ENCODE results near the gene PKIG. TPM values are rescaled to one million over a fixed set of nuclear protein-coding genes. Genes with fewer than 3 reads are reported as not detected.

PKIG gene
- total and polyA plus RNA-seq, 9 of the 15 experiments (the other 6 are each of a cell fraction or from before 2014, with no cell fraction given) = 0.13 to 7.0 (median 4.7) TPM

GRCh38 chr20:44658810-44659209 lies 76.4 kb downstream of the PKIG start (continued):
- no peak for TF ChIP-seq ZNF518B (CRISPR knock-in tag; IDR thresholded peaks at IDR 0.05)
- no peak for TF ChIP-seq RBM39 (optimal IDR thresholded peaks at IDR 0.05; ENCODE audit: low read depth, low read length)
- TF ChIP-seq PBX2 (CRISPR knock-in tag; IDR thresholded peaks at IDR 0.05; ENCODE audit: low read depth) = no peak
- no peak for TF ChIP-seq PBX2 (tag; conservative IDR thresholded peaks at IDR 0.05; ENCODE audit: low read depth)
- TF ChIP-seq HNRNPK (IDR thresholded peaks at IDR 0.05; ENCODE audit: low read depth, low read length, poor library complexity, severe bottlenecking) = no peak
- TF ChIP-seq MBD2 (IDR thresholded peaks at IDR 0.05; ENCODE audit: borderline replicate concordance, low read depth) = no peak
- no peak for TF ChIP-seq ZBTB2 (IDR thresholded peaks at IDR 0.05)
- no peak for TF ChIP-seq CCNT2 (IDR thresholded peaks at IDR 0.05; ENCODE audit: borderline replicate concordance, extremely low read depth, insufficient read length, low read depth, low read length)
- no peak for TF ChIP-seq CREM (IDR thresholded peaks at IDR 0.05; ENCODE audit: low read depth)
- no peak for TF ChIP-seq DPF2 (IDR thresholded peaks at IDR 0.05)

Measured in K562 (cell line).